IgD-negative memory B cell (primary cell): ENCODE data around the gene FOCAD. TPM values are rescaled to one million over a fixed set of nuclear protein-coding genes. Genes with fewer than 3 reads are reported as not detected.

ENCODE experiments used
- H3K27ac Mint-ChIP-seq, 3 donors: one replicate each; pipeline ENCODE4 v1.8.0; 2020 to 2022; ENCODE audit warnings: mild to moderate bottlenecking in 3 of 3, mixed read lengths in 3 of 3, moderate library complexity in 1 of 3
- H3K27me3 Mint-ChIP-seq: one replicate; pipeline ENCODE4 v1.8.0; 2021; ENCODE audit warnings: mixed read lengths
- H3K36me3 Mint-ChIP-seq: one replicate; pipeline ENCODE4 v1.8.0; 2020; ENCODE audit warnings: mild to moderate bottlenecking, mixed read lengths
- H3K4me1 Mint-ChIP-seq, 3 donors: one replicate each; pipeline ENCODE4 v1.8.0; 2020 to 2022; ENCODE audit warnings: mixed read lengths in 3 of 3, mild to moderate bottlenecking in 1 of 3
- H3K4me3 Mint-ChIP-seq, 4 donors: one replicate each; pipeline ENCODE4 v1.8.0; 2020 to 2022; ENCODE audit warnings: mild to moderate bottlenecking in 4 of 4, mixed read lengths in 4 of 4, moderate library complexity in 3 of 4
- H3K9me3 Mint-ChIP-seq, 3 donors: one replicate each; pipeline ENCODE4 v1.8.0; 2020 to 2021; ENCODE audit warnings: mixed read lengths in 3 of 3, mild to moderate bottlenecking in 1 of 3
- polyA plus RNA-seq: library from polyadenylated mRNA; unstranded; fragments of 300-500 nt; fragmentation: Illumina TruSeq; gene quantifications from one replicate; pipeline ENCODE4 v1.2.3, GENCODE V29; 2021

FOCAD gene
- polyA plus RNA-seq, 1 donor from 2014 or later, result 5.3 TPM

GRCh38 chr9:20732118-20732517 lies 48.1 kb downstream of the FOCAD start:
- Mint-ChIP-seq H3K4me1 (no peaks in the 10 kb centered on the region), H3K27me3 (no peaks in the 10 kb centered on the region), H3K27ac (no peak overlapping the region), H3K36me3 (peaks cover 14% of the 10 kb centered on the region), H3K9me3 (no peaks in the 10 kb centered on the region), H3K4me3 (no peak overlapping the region)

GRCh38 chr9:20734275-20734674 lies 50.2 kb downstream of the FOCAD start:
- Mint-ChIP-seq H3K4me1 (no peaks in the 10 kb centered on the region), H3K9me3 (no peaks in the 10 kb centered on the region), H3K27me3 (no peaks in the 10 kb centered on the region), H3K36me3 (peaks cover 10% of the 10 kb centered on the region), H3K4me3 (no peak overlapping the region), H3K27ac (no peak overlapping the region)

- no peaks in the 10 kb centered on the region for H3K27me3 Mint-ChIP-seq
- H3K9me3 Mint-ChIP-seq, result no peaks in the 10 kb centered on the region
- peaks cover 10% of the 10 kb centered on the region for H3K36me3 Mint-ChIP-seq
- H3K27ac Mint-ChIP-seq, result no peak overlapping the region
- no peaks in the 10 kb centered on the region for H3K4me1 Mint-ChIP-seq
- H3K4me3 Mint-ChIP-seq, result no peak overlapping the region
These were observed 56.2 kb downstream of the FOCAD start for GRCh38 chr9:20740304-20740703.

GRCh38 chr9:20740929-20741582 lies 57.0 kb downstream of the FOCAD start:
- Mint-ChIP-seq H3K4me1 (no peaks in the 10 kb centered on the region), H3K36me3 (peaks cover 13% of the 10 kb centered on the region), H3K4me3 (no peak overlapping the region), H3K27ac (no peak overlapping the region), H3K9me3 (no peaks in the 10 kb centered on the region), H3K27me3 (no peaks in the 10 kb centered on the region)

GRCh38 chr9:20742833-20743232 lies 58.8 kb downstream of the FOCAD start:
- H3K9me3 Mint-ChIP-seq, result no peaks in the 10 kb centered on the region
- H3K27me3 Mint-ChIP-seq, result no peaks in the 10 kb centered on the region
- H3K4me1 Mint-ChIP-seq, result no peaks in the 10 kb centered on the region
- peaks cover 11% of the 10 kb centered on the region for H3K36me3 Mint-ChIP-seq
- no peak overlapping the region for H3K4me3 Mint-ChIP-seq
- no peak overlapping the region for H3K27ac Mint-ChIP-seq

- Mint-ChIP-seq H3K27me3 (no peaks in the 10 kb centered on the region), H3K27ac (no peak overlapping the region), H3K9me3 (no peaks in the 10 kb centered on the region), H3K36me3 (peaks cover 11% of the 10 kb centered on the region), H3K4me1 (no peaks in the 10 kb centered on the region), H3K4me3 (no peak overlapping the region)
These were observed 60.1 kb downstream of the FOCAD start for GRCh38 chr9:20744036-20744630.

GRCh38 chr9:20746967-20747366 lies 62.9 kb downstream of the FOCAD start:
- H3K4me3 Mint-ChIP-seq, result no peak overlapping the region
- no peak overlapping the region for H3K27ac Mint-ChIP-seq
- peaks cover 0 to 3% (median 3%) of the 10 kb centered on the region in 3 donors for H3K4me1 Mint-ChIP-seq
- H3K36me3 Mint-ChIP-seq, result peaks cover 5% of the 10 kb centered on the region
- H3K27me3 Mint-ChIP-seq, result no peaks in the 10 kb centered on the region
- H3K9me3 Mint-ChIP-seq, result no peaks in the 10 kb centered on the region

GRCh38 chr9:20749496-20750198 lies 65.6 kb downstream of the FOCAD start:
- no peak overlapping the region for H3K4me3 Mint-ChIP-seq
- H3K27ac Mint-ChIP-seq, result no peak overlapping the region
- peaks cover 0 to 3% (median 3%) of the 10 kb centered on the region in 3 donors for H3K4me1 Mint-ChIP-seq
- no peaks in the 10 kb centered on the region for H3K27me3 Mint-ChIP-seq
- peaks cover 3% of the 10 kb centered on the region for H3K36me3 Mint-ChIP-seq
- H3K9me3 Mint-ChIP-seq, result no peaks in the 10 kb centered on the region

- no peak overlapping the region for H3K4me3 Mint-ChIP-seq
- peaks cover 7% of the 10 kb centered on the region for H3K36me3 Mint-ChIP-seq
- peaks cover 0 to 2% (median 0%) of the 10 kb centered on the region in 3 donors for H3K9me3 Mint-ChIP-seq
- no peak overlapping the region for H3K27ac Mint-ChIP-seq
- no peaks in the 10 kb centered on the region for H3K27me3 Mint-ChIP-seq
- H3K4me1 Mint-ChIP-seq, result peaks cover 0 to 5% (median 3%) of the 10 kb centered on the region in 3 donors
These were observed 69.7 kb downstream of the FOCAD start for GRCh38 chr9:20753761-20754160.

GRCh38 chr9:20754556-20754955 lies 70.5 kb downstream of the FOCAD start:
- H3K4me3 Mint-ChIP-seq, result peak overlapping the region in 1 of 4 donors; percentile 45
- no peaks in the 10 kb centered on the region for H3K27me3 Mint-ChIP-seq
- peaks cover 0 to 5% (median 3%) of the 10 kb centered on the region in 3 donors for H3K4me1 Mint-ChIP-seq
- peaks cover 7% of the 10 kb centered on the region for H3K36me3 Mint-ChIP-seq
- peaks cover 0 to 2% (median 0%) of the 10 kb centered on the region in 3 donors for H3K9me3 Mint-ChIP-seq
- H3K27ac Mint-ChIP-seq, result no peak overlapping the region

- Mint-ChIP-seq H3K36me3 (peaks cover 10% of the 10 kb centered on the region), H3K27ac (peak overlapping the region in 1 of 3 donors; percentile 23), H3K4me3 (no peak overlapping the region), H3K27me3 (no peaks in the 10 kb centered on the region), H3K4me1 (peaks cover 0 to 2% (median 0%) of the 10 kb centered on the region in 3 donors), H3K9me3 (peaks cover 0 to 2% (median 0%) of the 10 kb centered on the region in 3 donors)
These were observed 76.3 kb downstream of the FOCAD start for GRCh38 chr9:20760246-20760891.

GRCh38 chr9:20770947-20771346 lies 86.9 kb downstream of the FOCAD start:
- H3K27me3 Mint-ChIP-seq, result no peaks in the 10 kb centered on the region
- H3K27ac Mint-ChIP-seq, result no peak overlapping the region
- peaks cover 0 to 5% (median 3%) of the 10 kb centered on the region in 3 donors for H3K9me3 Mint-ChIP-seq
- no peak overlapping the region for H3K4me3 Mint-ChIP-seq
- no peaks in the 10 kb centered on the region for H3K4me1 Mint-ChIP-seq
- H3K36me3 Mint-ChIP-seq, result peaks cover 23% of the 10 kb centered on the region

- Mint-ChIP-seq H3K9me3 (peaks cover 0 to 5% (median 3%) of the 10 kb centered on the region in 3 donors), H3K36me3 (peaks cover 20% of the 10 kb centered on the region), H3K4me3 (no peak overlapping the region)
These were observed 87.7 kb downstream of the FOCAD start for GRCh38 chr9:20771729-20772128.

GRCh38 chr9:20775683-20776082 lies 91.6 kb downstream of the FOCAD start:
- Mint-ChIP-seq H3K36me3 (peaks cover 16% of the 10 kb centered on the region), H3K27ac (no peak overlapping the region), H3K9me3 (peaks cover 0 to 3% (median 2%) of the 10 kb centered on the region in 3 donors), H3K4me1 (no peaks in the 10 kb centered on the region), H3K4me3 (no peak overlapping the region), H3K27me3 (no peaks in the 10 kb centered on the region)

More at GRCh38 chr9:20771729-20772128, 87.7 kb downstream of the FOCAD start:
- no peaks in the 10 kb centered on the region for H3K27me3 Mint-ChIP-seq
- no peaks in the 10 kb centered on the region for H3K4me1 Mint-ChIP-seq
- H3K27ac Mint-ChIP-seq, result no peak overlapping the region

- H3K9me3 Mint-ChIP-seq, result no peaks in the 10 kb centered on the region
- no peak overlapping the region for H3K4me3 Mint-ChIP-seq
- no peaks in the 10 kb centered on the region for H3K4me1 Mint-ChIP-seq
- peaks cover 7% of the 10 kb centered on the region for H3K36me3 Mint-ChIP-seq
- no peaks in the 10 kb centered on the region for H3K27me3 Mint-ChIP-seq
- H3K27ac Mint-ChIP-seq, result no peak overlapping the region
These were observed 97.0 kb downstream of the FOCAD start for GRCh38 chr9:20781092-20781491.
